Central memory CD4-positive, alpha-beta T cell (primary cell): Measurements from ENCODE around the gene FANK1.
A peak's percentile ranks its signal among the peaks of the same experiment; 100 is the strongest.
"Not testable (repeated sequence)": the region's sequence is repeated elsewhere in the genome, so short reads cannot be mapped to it uniquely, and the experiment has no call there.

Experiments
- DNase-seq: peaks from one replicate; pipeline ENCODE4 v3.0.0; 2022

The FANK1 gene

GRCh38 chr10:125929618-125930017, 33.3 kb downstream of the FANK1 start:
- DNase-seq, result no peak

GRCh38 chr10:125933693-125934092, 37.3 kb downstream of the FANK1 start:
- no peak for DNase-seq

GRCh38 chr10:125936331-125936730, 40.0 kb downstream of the FANK1 start:
- DNase-seq, result no peak

- DNase-seq, result no peak
Observed at GRCh38 chr10:125940515-125940914, 44.2 kb downstream of the FANK1 start.

GRCh38 chr10:125951290-125951689, 54.9 kb downstream of the FANK1 start:
- DNase-seq, result no peak

- DNase-seq, result no peak
Observed at GRCh38 chr10:125953778-125954385, 57.5 kb downstream of the FANK1 start.

- no peak for DNase-seq
Observed at GRCh38 chr10:125955766-125956165, 59.4 kb downstream of the FANK1 start.

GRCh38 chr10:125961743-125962142, 65.4 kb downstream of the FANK1 start:
- DNase-seq, result no peak

- no peak for DNase-seq
Observed at GRCh38 chr10:125962200-125962599, 65.8 kb downstream of the FANK1 start.

GRCh38 chr10:125964558-125964957, 68.2 kb downstream of the FANK1 start:
- DNase-seq, result no peak

GRCh38 chr10:125967533-125967932, 71.2 kb downstream of the FANK1 start:
- DNase-seq, result no peak

- not testable (repeated sequence) for DNase-seq
Observed at GRCh38 chr10:125970077-125970630, 73.8 kb downstream of the FANK1 start.

- DNase-seq, result no peak
Observed at GRCh38 chr10:125976960-125977605, 80.7 kb downstream of the FANK1 start.

GRCh38 chr10:125979976-125980375, 83.6 kb downstream of the FANK1 start:
- DNase-seq, result no peak

GRCh38 chr10:125980521-125981035, 84.2 kb downstream of the FANK1 start:
- no peak for DNase-seq

- peak; percentile 24 for DNase-seq
Observed at GRCh38 chr10:125982260-125982948, 86.0 kb downstream of the FANK1 start.

GRCh38 chr10:125983161-125983560, 86.8 kb downstream of the FANK1 start:
- DNase-seq, result no peak

GRCh38 chr10:125983656-125984055, 87.3 kb downstream of the FANK1 start:
- no peak for DNase-seq

- no peak for DNase-seq
Observed at GRCh38 chr10:125984346-125984745, 88.0 kb downstream of the FANK1 start.

- no peak for DNase-seq
Observed at GRCh38 chr10:125984865-125985495, 88.6 kb downstream of the FANK1 start.

GRCh38 chr10:125985557-125986240, 89.3 kb downstream of the FANK1 start:
- DNase-seq, result no peak

GRCh38 chr10:125989791-125990190, 93.4 kb downstream of the FANK1 start:
- no peak for DNase-seq

GRCh38 chr10:125990974-125991373, 94.6 kb downstream of the FANK1 start:
- no peak for DNase-seq
